G401.6 (cell line): ENCODE results near the gene FAM168A.

Source experiments
- FAIRE-seq: peaks from 2 replicates; lab custom pipeline; 2012; peaks lifted over from hg19 to GRCh38; lab: Jason Lieb, UNC

FAM168A gene

DNA sequence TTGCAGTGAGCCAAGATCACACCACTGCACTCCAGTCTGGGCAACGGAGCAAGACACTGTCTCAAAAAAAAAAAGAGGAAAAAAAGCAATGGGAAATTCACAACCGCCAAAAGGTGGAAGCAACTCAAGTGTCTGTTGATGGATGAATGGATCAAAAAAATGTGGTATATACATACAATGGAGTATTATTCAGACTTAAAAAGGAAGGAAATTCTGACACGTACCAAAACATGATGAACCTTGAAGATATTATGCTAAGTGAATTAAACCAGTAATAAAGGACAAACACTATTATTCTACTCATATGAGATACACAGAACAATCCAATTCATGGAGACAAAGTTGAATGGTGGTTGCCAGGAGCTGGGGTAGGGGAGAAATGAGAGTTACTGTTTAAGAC lies 40.9 kb downstream of the FAM168A start:
- FAIRE-seq = no peak

DNA sequence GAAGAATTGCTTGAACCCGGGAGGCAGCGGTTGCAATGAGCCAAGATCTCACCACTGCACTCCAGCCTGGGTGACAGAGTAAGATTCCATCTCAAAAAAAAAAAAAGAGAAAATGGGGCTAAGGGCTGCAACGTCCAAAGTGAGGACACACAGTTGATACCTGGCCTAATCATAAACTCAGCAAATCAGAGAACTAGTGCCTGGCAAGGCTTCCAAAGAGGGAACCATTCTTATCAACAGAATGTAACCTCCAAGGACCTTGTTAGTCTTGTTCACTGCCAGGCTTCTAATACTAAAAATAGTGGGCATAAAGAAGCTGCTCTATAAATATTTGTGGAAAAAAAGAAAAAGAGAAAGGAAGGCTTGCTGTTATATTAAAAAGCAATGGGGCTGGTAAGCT lies 42.3 kb downstream of the FAM168A start:
- no peak for FAIRE-seq

DNA sequence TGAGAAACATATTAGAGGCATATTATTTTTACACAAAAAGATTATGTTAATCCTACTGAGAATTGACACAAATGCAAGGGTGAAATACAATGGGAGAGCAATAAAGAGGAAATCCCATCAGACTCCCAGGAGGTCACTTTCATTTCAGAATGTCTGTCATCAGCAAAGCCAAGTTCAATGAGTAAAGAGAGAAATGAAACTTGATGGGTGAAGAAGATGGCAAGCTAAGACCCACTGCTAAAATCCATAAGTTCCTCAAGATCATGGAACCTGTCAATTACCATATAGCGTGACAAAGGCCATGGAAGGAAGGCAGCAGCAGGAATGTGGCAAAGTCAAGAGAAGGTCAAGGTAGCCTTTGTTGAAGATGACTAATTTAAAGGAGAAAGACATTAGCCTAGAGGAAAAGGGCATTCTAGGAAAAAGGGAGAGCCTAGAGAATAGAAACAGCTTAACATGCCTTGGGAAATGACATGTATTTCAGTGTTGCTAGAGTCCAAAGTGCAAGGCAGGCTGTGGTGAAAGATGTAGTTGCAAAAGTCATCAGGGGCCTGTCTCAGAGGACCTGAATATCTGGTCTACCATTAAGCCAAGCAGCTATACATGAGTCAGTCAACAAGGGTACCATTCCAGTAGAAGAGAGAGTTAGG lies 43.1 kb downstream of the FAM168A start:
- no peak for FAIRE-seq

DNA sequence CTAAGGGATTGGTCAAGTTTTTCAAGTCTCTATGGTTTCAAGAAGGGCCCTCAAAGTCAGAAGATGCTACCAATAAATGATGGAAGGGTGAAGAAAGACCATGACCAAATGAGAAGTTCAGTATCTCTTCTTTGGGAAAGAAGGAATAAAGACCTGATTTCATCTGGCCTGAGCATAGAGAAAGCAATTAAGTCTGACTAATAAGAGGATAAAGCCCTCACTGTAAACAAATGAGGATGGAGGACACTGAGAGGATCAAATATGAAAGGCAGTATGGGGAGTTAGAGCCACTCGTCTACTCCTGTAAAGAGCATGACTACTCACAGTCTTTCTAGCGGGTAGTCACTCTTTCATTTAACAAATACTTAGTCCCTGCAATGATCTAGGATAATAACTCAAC lies 44.6 kb downstream of the FAM168A start:
- FAIRE-seq = no peak

DNA sequence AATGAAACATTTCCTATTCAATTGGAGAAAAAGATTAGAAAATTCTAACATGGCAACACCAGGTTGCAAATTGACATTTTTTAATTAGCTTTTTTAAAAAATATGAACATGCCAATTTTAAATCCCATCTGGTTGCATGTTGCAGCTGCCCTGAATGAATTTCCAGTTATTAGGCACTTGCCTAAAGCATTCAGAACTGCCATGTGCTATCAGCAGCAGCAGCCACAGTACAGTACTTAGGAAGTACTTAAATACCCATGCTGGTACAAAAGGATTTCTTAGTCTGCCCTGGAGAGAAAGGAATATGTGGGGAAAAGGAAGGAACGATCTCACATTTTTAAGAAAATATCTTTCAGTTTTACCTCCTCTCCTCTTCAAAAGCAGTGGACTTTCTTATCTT lies 46.2 kb downstream of the FAM168A start:
- FAIRE-seq = no peak

DNA sequence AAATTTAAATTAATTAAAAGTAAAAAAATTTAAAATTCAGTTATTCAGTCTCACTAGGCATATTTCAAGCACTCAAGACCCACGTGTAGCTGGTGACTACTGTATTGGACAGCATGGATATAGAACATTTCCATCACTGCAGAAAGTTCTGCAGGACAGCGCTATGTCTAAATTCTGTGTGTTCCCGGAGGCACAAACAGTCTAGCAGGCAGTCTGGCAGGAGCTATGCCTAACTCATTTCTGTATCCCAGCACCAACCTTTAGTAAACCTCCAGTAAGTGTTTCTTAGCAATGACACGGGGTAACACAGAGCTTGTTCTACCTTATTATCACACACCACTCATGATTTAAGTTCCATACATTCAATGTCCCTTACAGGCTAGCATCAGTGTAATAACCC lies 48.5 kb downstream of the FAM168A start:
- FAIRE-seq = no peak

DNA sequence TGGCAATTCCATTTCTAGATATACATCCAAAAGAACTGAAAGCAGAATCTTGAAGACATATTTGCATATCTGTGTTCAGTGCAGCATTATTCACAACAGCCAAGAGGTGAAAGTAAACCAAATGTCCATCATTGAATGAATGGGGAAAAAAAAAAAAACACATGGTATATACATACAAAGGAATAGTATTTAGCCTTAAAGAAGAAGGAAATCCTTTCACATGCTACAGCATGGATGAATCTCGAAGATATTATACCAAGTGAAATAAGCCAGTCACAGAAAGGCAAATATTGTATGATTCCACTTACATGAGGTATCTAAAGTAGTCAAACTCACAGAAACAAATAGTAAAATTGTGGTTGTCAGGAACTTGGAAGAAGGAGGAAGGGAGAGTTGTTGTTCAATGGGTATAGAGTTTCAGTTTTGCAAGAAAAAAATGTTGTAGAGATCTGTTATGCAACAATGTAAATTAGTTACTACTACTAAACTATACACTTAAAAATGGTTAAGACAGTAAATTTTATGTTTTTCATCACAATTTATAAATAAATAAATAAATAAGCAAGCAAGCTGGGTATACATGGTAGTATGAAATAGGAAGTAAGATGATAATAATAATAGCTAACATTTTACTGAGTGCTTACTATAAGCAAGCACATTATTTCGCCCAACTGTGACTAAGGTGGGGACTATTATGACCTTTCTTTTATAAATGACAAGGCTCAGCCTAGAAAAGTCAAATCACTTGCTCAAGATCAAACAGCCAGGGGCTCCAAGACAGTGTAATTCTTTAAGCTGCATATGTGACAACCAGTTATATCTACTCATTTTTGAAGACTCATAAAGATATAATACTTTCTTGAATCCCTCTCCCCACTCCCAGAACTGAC lies 50.0 kb downstream of the FAM168A start:
- no peak for FAIRE-seq

DNA sequence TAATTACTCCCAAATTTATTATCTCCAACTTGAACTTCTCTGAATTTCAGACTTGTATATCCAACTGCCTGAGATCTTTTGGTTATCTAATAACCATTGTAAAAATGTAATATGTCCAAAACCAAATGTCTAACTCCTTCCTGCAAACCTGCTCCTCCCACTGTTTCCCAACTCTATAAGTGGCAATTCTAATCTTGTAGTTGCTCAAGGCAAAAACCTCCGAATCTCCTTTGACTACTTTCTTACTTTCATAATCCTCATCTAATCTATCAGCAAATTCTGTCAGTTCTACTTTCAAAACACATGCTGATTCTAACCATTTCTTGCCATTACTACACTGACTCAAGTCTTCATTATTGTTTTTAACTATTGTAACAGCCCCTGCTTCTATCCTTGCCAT lies 55.7 kb downstream of the FAM168A start:
- no peak for FAIRE-seq

DNA sequence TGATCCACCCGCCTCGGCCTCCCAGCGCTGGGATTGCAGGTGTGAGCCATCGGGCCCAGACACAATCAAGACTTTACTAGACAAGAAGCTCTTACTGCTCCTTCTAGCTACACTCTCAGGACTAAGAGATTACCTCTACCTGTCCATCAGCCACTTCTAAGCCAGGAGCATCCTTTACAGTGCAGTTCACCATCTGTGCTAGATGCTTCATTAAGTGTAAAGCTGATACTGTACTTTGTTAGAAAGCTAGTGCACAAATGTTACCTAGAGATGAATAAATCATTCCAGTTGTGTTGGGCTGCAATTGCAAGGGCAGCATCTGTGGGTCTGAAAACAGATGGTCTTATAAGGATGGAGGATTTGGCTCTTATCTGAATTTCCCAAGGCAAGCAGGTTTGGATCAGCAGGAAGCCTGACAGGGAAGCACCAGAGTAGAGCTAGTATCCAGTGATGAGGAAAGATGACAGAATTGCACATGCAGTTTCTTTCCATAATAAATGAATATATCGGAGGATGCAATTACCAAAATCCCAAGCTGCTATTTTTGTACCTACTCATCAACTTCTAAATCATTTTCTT lies 58.3 kb downstream of the FAM168A start:
- no peak for FAIRE-seq

DNA sequence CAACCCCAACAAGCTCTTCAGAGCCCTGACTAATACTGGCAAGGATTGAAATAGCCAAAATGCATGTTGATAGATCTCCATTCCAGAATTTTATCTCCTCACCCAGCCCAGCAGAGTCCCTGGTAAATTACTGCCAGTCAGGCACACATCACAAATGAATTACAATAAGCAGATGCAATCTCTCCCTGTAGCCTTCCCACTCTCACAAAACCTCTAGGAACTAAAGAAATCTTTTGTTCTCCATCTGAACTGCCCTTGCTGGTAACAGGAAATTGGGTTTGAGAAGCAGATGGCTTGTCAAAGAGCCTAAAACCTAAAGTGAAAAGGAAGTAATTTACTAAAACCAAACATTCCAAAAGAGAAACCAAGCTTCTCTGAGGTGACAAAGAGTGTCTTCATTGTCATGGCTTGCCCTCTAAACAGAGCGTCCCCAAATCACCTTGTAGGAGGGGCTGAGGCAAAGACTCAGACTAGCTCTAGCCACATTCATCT lies 59.5 kb downstream of the FAM168A start:
- no peak for FAIRE-seq

DNA sequence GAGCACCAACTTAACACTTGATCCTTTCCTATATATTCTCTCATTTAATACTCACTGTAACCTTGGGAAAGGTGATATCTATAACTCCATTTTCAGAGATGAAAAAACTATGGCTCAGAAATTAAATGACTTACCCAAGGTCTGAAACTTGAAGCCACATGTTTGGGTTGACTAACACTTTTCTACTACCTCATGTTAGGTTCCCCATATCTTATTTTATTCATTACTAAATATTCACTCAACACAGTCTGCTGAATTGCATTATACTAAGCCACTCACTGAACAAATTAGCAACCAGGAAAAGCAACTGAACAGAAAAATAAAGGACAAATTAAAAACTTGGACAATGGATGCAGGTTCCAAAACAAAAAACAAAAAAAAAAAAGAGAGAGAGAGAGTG lies 59.9 kb downstream of the FAM168A start:
- FAIRE-seq = no peak

DNA sequence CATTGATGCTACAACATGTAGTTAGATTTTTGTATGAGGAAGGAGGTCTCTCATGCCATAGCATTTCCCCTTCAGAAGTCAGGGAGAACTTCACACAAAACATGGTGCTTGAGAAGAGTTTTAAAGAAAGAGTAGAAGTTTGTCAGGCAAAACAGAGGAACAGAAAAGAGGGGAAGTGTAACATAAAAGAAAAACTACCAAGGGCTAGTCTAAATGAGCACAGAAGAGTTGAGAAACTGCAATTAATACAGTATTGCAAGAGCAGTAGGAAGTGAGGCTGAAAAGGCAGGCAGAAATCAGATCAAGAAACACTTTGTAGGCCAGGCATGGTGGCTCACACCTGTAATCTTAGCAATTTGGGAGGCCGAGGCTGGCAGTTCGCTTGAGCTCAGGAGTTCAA lies 61.0 kb downstream of the FAM168A start:
- no peak for FAIRE-seq

DNA sequence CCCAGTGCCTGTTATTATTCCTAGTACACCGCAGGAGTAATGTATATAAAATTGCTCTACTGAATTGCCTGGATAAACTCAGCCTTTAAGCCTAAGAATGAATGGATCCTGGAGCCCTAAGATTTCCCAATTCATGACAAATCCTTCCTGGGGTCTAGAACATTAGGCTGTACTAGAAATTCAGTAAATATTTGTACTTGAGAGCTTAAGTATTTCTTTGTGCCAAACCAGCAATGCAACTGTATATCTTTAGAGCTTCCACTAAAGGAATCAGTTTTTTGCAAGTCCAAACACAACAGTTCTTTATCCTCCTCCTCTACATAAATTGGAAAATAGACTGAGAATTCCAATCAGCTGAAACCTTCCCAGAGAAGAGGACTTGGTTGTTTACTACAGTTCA lies 65.6 kb downstream of the FAM168A start:
- FAIRE-seq = no peak

DNA sequence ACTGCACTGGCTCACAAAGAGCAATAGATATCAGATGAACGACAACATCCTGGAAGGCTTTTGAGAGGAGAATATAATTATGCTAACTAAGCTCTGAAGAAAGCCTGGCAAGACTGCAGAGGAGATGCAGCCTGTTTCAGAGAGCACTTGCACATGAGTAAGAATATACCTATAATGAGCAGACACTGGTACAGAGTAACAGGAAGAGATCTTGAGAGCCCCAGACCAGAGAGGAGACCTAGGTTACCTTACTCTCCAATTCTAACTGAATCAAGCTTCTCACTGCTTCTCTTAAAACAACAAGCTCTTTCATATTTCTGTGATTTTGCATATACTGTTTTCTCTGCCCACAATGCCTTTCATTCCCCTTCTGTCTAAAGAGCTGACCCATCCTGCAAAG lies 66.5 kb downstream of the FAM168A start:
- FAIRE-seq = no peak

DNA sequence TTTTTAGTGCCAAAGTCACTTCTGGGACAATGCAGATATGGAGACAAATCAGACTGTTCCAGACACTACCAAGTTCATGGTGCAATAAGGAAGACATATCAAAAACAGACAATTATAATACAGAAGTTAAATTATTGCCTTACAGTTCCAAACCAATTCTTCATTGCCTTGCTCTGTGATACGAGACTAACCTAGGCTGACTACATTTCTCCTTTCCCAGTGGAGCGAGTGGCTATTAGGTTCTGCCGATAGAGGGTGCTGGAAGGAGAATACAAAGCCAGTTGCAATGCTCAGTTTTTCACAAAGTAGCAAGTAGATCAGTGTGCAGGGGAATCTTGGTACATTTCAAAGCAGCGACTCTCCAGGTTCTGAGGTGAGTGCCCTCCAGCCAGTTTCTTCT lies 67.8 kb downstream of the FAM168A start:
- FAIRE-seq = peak; percentile 37

DNA sequence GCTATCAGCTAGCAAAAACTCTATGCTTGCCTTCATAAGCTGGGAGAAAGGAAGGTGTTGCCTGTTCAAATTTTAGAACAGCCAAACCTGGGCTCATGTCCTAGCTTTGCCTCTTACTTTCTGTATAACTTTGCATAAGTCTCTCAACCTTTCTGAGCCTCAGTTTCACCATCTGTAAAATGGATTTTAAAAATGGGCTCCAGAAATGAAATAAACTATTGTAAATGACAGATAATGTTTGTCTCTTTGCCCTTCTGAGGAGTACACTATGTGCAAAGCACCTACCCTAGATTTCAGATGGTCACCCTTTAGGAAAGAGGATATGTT lies 68.7 kb downstream of the FAM168A start:
- no peak for FAIRE-seq

DNA sequence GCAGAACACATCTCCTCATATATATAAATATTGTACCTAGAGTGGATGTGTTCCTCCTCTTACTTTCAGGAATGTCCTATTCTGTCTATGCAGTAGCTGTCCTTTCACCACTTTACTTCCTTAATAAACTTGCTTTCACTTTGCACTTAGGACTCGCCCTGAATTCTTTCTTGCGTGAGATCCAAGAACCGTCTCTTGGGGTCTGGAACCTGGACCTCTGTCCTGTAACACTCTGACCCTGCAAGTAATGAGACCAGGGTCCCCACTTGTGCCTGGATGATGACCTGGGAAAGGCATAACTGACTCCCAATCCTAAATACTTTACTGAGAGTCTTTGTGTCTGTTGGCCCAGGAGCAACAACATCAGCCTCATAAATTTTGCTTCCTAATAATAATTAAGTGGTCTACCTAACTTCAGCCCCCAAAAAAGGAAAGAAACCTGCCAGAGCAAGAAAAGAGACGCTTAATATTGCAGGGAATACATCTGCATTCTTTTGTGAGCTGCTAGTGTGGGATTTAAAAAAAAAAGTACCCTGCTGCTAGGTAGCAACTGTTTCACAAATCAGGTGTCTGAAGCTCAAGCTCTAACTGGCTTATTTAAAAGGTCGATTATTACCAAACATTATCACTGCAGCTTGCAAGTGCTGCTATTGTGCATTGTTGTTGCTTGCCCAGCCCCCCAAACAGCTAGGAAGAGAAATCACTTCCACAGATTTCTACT lies 69.3 kb downstream of the FAM168A start:
- no peak for FAIRE-seq

DNA sequence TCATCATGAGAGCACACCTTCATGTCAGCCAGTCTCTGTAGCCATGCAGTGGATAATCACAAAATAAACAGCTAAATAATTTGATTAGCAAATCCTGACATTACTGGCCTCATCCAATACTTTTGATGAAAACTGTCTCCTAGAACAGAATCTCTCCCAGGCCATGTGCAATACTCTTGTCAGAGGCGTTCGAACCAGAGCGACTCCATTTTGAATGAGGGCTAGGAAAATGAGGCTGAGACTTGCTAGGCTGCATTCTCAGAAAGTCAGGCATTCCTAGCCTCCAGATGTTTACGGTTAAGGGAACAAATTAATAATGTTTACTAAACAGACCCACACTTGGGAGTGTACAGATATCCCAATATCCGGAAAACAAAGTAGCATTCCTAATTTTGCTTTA lies 69.9 kb downstream of the FAM168A start:
- no peak for FAIRE-seq

DNA sequence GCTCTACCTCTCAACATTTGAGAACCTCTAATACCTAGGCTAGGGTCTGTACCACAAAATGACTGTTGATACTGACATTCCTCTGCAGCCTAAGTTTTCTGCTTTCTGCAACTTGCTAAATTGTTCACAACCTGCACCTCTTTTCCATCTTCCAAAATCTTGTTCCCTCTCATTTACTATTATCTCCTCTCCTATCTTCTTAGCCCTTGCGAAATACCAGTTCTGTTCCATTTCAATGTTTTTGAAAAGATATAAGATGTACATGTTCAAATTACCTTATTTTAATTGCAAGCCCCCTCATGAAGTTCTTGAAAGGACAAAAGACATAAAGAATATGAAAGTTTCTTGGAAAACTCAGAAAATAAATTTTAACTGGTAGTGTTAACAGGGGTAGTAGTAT lies 72.3 kb downstream of the FAM168A start:
- no peak for FAIRE-seq

DNA sequence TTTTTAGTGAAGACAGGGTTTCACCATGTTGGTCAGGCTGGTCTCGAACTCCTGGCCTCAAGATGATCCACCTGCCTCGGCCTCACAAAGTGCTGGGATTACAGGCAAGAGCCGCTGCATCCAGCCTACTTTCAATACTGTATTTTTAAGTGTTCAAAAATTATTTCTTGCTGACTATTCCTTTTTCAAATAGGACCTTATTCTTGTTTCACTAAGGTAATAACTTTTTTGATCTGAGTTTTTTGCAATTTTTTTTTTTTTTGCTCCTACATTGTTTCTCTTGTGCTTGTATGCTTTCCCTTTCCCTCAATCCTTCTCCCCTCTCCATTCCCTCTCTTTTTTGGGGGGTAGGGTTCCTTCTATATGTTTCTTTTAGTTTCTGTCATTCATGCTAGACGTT lies 73.1 kb downstream of the FAM168A start:
- FAIRE-seq = no peak

DNA sequence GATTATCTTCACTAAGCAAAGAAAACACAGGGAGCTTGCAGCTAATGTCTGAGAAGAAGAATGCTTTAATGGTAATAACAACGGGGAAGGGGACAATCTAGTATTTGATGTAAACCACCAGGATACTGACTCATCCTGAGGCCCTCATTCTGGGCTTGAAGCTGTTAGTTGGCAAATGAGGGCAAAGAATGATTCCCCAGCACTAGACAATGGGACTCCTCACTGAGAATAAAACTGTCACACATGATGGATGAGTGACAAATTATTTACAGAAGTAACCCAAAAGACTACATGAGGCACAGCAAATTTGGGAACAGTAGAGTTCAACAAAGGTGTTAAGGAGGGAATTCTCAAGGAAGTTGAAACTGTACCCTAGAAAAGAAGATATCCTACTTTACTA lies 76.3 kb downstream of the FAM168A start:
- no peak for FAIRE-seq

DNA sequence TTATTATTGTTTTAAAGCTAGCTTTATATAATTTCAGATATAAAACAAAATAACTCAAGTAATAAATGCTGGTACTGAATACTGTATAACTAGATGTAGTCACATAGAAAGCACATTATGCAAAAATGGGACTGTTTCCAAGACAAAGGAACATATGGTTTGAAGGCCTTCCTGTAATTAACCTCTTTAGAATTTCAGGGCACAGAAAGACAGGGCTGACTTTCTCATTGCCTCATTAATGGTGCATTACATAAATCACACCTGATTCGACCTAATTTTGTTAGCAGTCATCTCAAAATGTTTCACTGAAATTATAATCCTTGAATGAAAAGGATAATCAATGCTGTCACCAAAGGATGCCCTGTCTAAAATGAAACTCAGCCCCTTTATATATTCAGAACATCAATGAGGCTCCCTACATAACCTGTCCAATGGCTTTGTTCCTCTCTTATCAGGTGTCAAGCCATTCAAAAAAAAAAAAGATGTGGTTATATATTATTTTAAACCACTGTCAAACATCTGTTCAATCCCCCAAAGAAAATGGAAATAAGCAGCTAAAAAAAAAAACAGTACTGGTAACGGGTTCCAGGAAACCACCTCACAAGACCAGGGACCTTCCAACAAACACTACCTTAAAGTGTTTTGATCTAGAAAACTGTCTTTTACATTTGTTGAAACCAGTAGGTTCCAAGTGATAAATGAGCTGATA lies 77.4 kb downstream of the FAM168A start:
- FAIRE-seq = no peak
